WTC11 (cell line): ENCODE measurements around the gene PLA2G4A. TPM values are rescaled to one million over a fixed set of nuclear protein-coding genes. Genes with fewer than 3 reads are reported as not detected.

Experiments used
- ATAC-seq: fragments of 200-7000 bp; cut with Tn5 transposase; 2 replicates; pipeline ENCODE4 v1.10.0; 2021; ENCODE audit warnings: mild to moderate bottlenecking, moderate library complexity
- CTCF ChIA-PET: fragments of 300-600 bp; sonication (Branson Sonifier 250); formaldehyde crosslinking; loops from one replicate; lab custom pipeline; 2021; ENCODE audit warnings: antibody characterized with exemption; lab: Charles Lee
- POLR2A ChIA-PET: fragments of 350-600 bp; sonication (Branson Sonifier 250); formaldehyde crosslinking; loops from one replicate; lab custom pipeline; 2021; ENCODE audit warnings: antibody characterized with exemption; lab: Charles Lee
- DNase-seq: peaks from one replicate; pipeline ENCODE4 v3.0.0; 2021; ENCODE audit warnings: low spot score
- H3K27ac Mint-ChIP-seq: 2 replicates; pipeline ENCODE4 v1.8.0; 2021; ENCODE audit warnings: mixed read lengths
- H3K27me3 Mint-ChIP-seq: 2 replicates; pipeline ENCODE4 v1.8.0; 2021; ENCODE audit warnings: low read depth, mild to moderate bottlenecking, moderate library complexity, mixed read lengths
- H3K36me3 Mint-ChIP-seq: 2 replicates; pipeline ENCODE4 v1.8.0; 2021; ENCODE audit warnings: mixed read lengths
- H3K4me1 Mint-ChIP-seq: 2 replicates; pipeline ENCODE4 v1.8.0; 2022; ENCODE audit warnings: mixed read lengths
- H3K4me3 Mint-ChIP-seq: 2 replicates; pipeline ENCODE4 v1.8.0; 2021; ENCODE audit warnings: mild to moderate bottlenecking, moderate library complexity, mixed read lengths
- H3K9me3 Mint-ChIP-seq: 2 replicates; pipeline ENCODE4 v1.8.0; 2021; ENCODE audit warnings: mixed read lengths
- ATF1 ChIP-seq: sonication (generic); formaldehyde crosslinking; IDR thresholded peaks from 2 replicates; pipeline ENCODE4 v1.8.1; 2023; ENCODE audit warnings: mild to moderate bottlenecking, moderate library complexity, missing genetic modification reagents
- CREM ChIP-seq: sonication (generic); formaldehyde crosslinking; IDR thresholded peaks from 2 replicates; pipeline ENCODE4 v1.8.1; 2022; ENCODE audit warnings: mild to moderate bottlenecking, missing genetic modification reagents, moderate library complexity
- FOXK1 ChIP-seq: sonication (generic); formaldehyde crosslinking; IDR thresholded peaks from 2 replicates; pipeline ENCODE4 v1.8.0; 2022; ENCODE audit warnings: mild to moderate bottlenecking, moderate library complexity, missing genetic modification reagents
- FOXP1 ChIP-seq: sonication (generic); formaldehyde crosslinking; IDR thresholded peaks from 2 replicates; pipeline ENCODE4 v1.8.0; 2022; ENCODE audit warnings: missing genetic modification reagents, mild to moderate bottlenecking, moderate library complexity, borderline replicate concordance
- GRHL2 ChIP-seq: fragments of 250-450 bp; sonication (Bioruptor Pico); IDR thresholded peaks from 2 replicates; pipeline ENCODE4 v1.8.0; 2022; ENCODE audit warnings: mild to moderate bottlenecking, moderate library complexity; ENCODE audit not compliant: insufficient replicate concordance, severe bottlenecking
- MYBL2 ChIP-seq: sonication (generic); formaldehyde crosslinking; IDR thresholded peaks from 2 replicates; pipeline ENCODE4 v1.8.1; 2023; ENCODE audit warnings: mild to moderate bottlenecking, moderate library complexity, missing genetic modification reagents
- NFATC4 ChIP-seq: fragments of 250-450 bp; sonication (Bioruptor Pico); IDR thresholded peaks from 2 replicates; pipeline ENCODE4 v1.9.0; 2021; ENCODE audit warnings: mild to moderate bottlenecking
- NR3C1 ChIP-seq: sonication (generic); formaldehyde crosslinking; conservative IDR thresholded peaks from 2 replicates; pipeline ENCODE4 v1.8.1; 2023; ENCODE audit warnings: low read depth, mild to moderate bottlenecking, missing genetic modification reagents
- RORB ChIP-seq: fragments of 250-450 bp; sonication (Bioruptor Pico); IDR thresholded peaks from 2 replicates; pipeline ENCODE4 v1.9.0; 2021; ENCODE audit warnings: mild to moderate bottlenecking
- SMAD4 ChIP-seq: sonication (generic); formaldehyde crosslinking; IDR thresholded peaks from 2 replicates; pipeline ENCODE4 v1.8.0; 2022; ENCODE audit warnings: mild to moderate bottlenecking, missing genetic modification reagents
- SOX15 ChIP-seq: fragments of 250-450 bp; sonication (Bioruptor Pico); IDR thresholded peaks from 2 replicates; pipeline ENCODE4 v1.9.0; 2021; ENCODE audit warnings: mild to moderate bottlenecking
- SP1 ChIP-seq: sonication (generic); formaldehyde crosslinking; conservative IDR thresholded peaks from 2 replicates; pipeline ENCODE4 v1.8.1; 2022; ENCODE audit warnings: missing genetic modification reagents
- TCF7 ChIP-seq: sonication (generic); formaldehyde crosslinking; IDR thresholded peaks from 2 replicates; pipeline ENCODE4 v1.8.0; 2022; ENCODE audit warnings: mild to moderate bottlenecking, low read depth, missing genetic modification reagents, moderate library complexity
- ZNF138 ChIP-seq: sonication (generic); formaldehyde crosslinking; conservative IDR thresholded peaks from 2 replicates; pipeline ENCODE4 v1.8.1; 2022; ENCODE audit warnings: mild to moderate bottlenecking, moderate library complexity, missing genetic modification reagents
- ZNF219 ChIP-seq: sonication (generic); formaldehyde crosslinking; IDR thresholded peaks from 2 replicates; pipeline ENCODE4 v1.8.0; 2023; ENCODE audit warnings: missing genetic modification reagents, mild to moderate bottlenecking, borderline replicate concordance
- ZNF396 ChIP-seq: fragments of 250-450 bp; sonication (Bioruptor Pico); IDR thresholded peaks from 2 replicates; pipeline ENCODE4 v1.8.0; 2021; ENCODE audit warnings: mild to moderate bottlenecking, moderate library complexity, borderline replicate concordance
- total RNA-seq: library from RNA; stranded (reverse); gene quantifications from 3 replicates; pipeline ENCODE4 v1.2.3, GENCODE V29; 2021
- TF ChIP-seq, protein P1 (sequence below): sonication (generic); formaldehyde crosslinking; IDR thresholded peaks from 2 replicates; pipeline ENCODE4 v1.8.1; 2022; ENCODE audit warnings: low read depth, mild to moderate bottlenecking, moderate library complexity, missing genetic modification reagents, borderline replicate concordance
- TF ChIP-seq, protein P2 (sequence below): sonication (generic); formaldehyde crosslinking; IDR thresholded peaks from 2 replicates; pipeline ENCODE4 v1.8.1; 2022; ENCODE audit warnings: mild to moderate bottlenecking, moderate library complexity, missing genetic modification reagents
- TF ChIP-seq, protein P3 (sequence below): fragments of 250-450 bp; sonication (Bioruptor Pico); IDR thresholded peaks from 2 replicates; pipeline ENCODE4 v1.9.0; 2021; ENCODE audit warnings: mild to moderate bottlenecking
- TF ChIP-seq, protein P4 (sequence below): fragments of 250-450 bp; sonication (Bioruptor Pico); IDR thresholded peaks from 2 replicates; pipeline ENCODE4 v1.9.0; 2021; ENCODE audit warnings: mild to moderate bottlenecking

PLA2G4A gene
- total RNA-seq, 1 experiment from 2014 or later = 1.3 TPM

DNA sequence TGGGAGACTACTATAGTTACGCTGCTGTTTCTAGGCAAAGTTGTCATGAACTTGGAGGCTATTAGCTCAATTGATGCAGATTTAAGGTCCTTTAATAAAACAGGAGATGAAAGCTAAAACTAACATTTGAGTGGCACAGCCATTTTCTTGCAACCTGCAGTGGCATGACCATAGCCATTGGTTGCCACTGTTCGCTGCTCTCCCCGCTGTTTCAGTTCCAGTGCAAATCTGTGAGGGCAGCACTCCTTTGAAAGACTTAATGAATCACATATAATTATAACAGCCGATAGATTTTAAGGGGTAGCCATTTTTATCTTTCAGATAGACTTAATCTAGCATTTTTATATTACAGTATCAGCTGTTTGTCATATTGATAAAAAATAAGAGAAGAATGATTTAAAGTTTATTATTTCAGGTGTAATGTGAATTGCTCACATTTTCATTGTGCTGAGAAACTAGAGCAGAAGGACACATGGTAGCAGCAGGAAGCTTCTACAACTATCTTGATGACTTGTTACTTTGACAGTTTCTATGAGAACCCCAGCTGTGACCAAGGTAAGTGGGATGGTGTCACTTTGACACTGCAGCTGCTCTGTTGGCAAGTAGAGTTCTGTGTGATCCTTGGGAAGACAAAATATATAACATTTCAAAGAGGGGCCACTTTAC is 203.7 kb downstream of the PLA2G4A start:
- TF ChIP-seq MYBL2 (no peak), SP1 (CRISPR knock-in tag) (no peak), GRHL2 (CRISPR knock-in tag) (no peak), CREM (no peak), NR3C1 (no peak), ZNF396 (CRISPR knock-in tag) (no peak), SMAD4 (CRISPR knock-in tag) (no peak), FOXK1 (CRISPR knock-in tag) (no peak)
- TF ChIP-seq, protein P1, sequence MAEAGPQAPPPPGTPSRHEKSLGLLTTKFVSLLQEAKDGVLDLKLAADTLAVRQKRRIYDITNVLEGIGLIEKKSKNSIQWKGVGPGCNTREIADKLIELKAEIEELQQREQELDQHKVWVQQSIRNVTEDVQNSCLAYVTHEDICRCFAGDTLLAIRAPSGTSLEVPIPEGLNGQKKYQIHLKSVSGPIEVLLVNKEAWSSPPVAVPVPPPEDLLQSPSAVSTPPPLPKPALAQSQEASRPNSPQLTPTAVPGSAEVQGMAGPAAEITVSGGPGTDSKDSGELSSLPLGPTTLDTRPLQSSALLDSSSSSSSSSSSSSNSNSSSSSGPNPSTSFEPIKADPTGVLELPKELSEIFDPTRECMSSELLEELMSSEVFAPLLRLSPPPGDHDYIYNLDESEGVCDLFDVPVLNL (CRISPR knock-in tag) = no peak
- TF ChIP-seq, protein P2, sequence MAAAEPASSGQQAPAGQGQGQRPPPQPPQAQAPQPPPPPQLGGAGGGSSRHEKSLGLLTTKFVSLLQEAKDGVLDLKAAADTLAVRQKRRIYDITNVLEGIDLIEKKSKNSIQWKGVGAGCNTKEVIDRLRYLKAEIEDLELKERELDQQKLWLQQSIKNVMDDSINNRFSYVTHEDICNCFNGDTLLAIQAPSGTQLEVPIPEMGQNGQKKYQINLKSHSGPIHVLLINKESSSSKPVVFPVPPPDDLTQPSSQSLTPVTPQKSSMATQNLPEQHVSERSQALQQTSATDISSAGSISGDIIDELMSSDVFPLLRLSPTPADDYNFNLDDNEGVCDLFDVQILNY (CRISPR knock-in tag) = no peak
- Mint-ChIP-seq H3K4me3 (no peak overlapping the region), H3K36me3 (peaks cover 18% of the 10 kb centered on the region), H3K27ac (no peak overlapping the region), H3K4me1 (no peaks in the 10 kb centered on the region), H3K27me3 (no peaks in the 10 kb centered on the region), H3K9me3 (peaks cover 37% of the 10 kb centered on the region)
- DNase-seq (no peak), ATAC-seq (no peak)
- ChIA-PET CTCF (no interaction called here), POLR2A (no interaction called here)

DNA sequence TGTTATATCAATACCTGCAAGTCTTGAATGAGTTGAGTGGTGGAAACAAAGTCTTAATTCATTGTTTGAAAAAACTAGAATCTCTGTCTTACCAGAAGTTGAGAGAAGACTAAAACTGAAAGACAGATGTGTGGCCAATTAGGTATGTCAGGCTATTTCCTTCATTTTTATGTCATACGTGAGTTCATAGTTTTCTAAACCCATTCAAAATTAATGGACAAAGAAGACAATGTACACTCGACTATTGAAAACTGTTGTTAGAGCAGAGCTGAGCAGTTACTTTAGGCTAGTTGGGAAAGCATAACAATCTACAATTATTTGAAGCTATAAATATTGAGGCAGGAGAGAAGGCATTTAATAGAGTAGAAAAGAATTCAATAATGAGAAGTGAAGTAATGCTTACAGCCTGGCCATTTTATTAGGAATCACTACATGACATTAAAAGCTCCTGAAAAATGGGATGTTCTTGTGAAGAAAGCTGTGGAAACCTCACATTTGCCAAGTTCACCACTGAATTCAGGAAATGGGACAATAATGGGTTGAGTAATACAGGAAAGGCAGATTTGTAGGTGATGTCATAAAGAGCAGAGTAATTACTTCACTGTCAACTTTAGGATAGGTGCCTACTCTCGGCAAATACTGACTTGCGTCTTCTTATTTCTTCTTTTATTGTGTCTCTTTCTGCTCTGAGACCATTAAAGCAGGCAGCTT is 204.4 kb downstream of the PLA2G4A start:
- TF ChIP-seq SOX15 (CRISPR knock-in tag) (no peak), TCF7 (CRISPR knock-in tag) (no peak), FOXP1 (CRISPR knock-in tag) (no peak), GRHL2 (CRISPR knock-in tag) (no peak), ZNF138 (CRISPR knock-in tag) (no peak), ATF1 (CRISPR knock-in tag) (no peak), NFATC4 (CRISPR knock-in tag) (no peak), ZNF219 (CRISPR knock-in tag) (no peak), RORB (no peak)
- TF ChIP-seq, protein P3, sequence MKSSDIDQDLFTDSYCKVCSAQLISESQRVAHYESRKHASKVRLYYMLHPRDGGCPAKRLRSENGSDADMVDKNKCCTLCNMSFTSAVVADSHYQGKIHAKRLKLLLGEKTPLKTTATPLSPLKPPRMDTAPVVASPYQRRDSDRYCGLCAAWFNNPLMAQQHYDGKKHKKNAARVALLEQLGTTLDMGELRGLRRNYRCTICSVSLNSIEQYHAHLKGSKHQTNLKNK (CRISPR knock-in tag) = no peak
- TF ChIP-seq, protein P4, sequence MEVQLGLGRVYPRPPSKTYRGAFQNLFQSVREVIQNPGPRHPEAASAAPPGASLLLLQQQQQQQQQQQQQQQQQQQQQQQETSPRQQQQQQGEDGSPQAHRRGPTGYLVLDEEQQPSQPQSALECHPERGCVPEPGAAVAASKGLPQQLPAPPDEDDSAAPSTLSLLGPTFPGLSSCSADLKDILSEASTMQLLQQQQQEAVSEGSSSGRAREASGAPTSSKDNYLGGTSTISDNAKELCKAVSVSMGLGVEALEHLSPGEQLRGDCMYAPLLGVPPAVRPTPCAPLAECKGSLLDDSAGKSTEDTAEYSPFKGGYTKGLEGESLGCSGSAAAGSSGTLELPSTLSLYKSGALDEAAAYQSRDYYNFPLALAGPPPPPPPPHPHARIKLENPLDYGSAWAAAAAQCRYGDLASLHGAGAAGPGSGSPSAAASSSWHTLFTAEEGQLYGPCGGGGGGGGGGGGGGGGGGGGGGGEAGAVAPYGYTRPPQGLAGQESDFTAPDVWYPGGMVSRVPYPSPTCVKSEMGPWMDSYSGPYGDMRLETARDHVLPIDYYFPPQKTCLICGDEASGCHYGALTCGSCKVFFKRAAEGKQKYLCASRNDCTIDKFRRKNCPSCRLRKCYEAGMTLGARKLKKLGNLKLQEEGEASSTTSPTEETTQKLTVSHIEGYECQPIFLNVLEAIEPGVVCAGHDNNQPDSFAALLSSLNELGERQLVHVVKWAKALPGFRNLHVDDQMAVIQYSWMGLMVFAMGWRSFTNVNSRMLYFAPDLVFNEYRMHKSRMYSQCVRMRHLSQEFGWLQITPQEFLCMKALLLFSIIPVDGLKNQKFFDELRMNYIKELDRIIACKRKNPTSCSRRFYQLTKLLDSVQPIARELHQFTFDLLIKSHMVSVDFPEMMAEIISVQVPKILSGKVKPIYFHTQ = no peak
- Mint-ChIP-seq H3K4me3 (no peak overlapping the region), H3K36me3 (peaks cover 25% of the 10 kb centered on the region), H3K27me3 (no peaks in the 10 kb centered on the region), H3K27ac (no peak overlapping the region), H3K9me3 (peaks cover 39% of the 10 kb centered on the region), H3K4me1 (no peaks in the 10 kb centered on the region)
- DNase-seq (no peak), ATAC-seq (no peak)
- ChIA-PET POLR2A (no interaction called here), CTCF (no interaction called here)
